Ascending aorta (tissue), 2 donors: ENCODE data around the gene ACTC1. TPM values are rescaled to one million over a fixed set of nuclear protein-coding genes. Genes with fewer than 3 reads are reported as not detected.
"Not testable (repeated sequence)": the region's sequence is repeated elsewhere in the genome, so short reads cannot be mapped to it uniquely, and the experiment has no call there.

Experiments
- DNase-seq, 2 donors: peaks; one replicate each; pipeline ENCODE4 v3.0.0-alpha.2; 2019; ENCODE audit warnings: low spot score in 2 of 2
- H3K27ac ChIP-seq, 2 donors: fragments of 200-600 bp; sonication (generic); one replicate each; pipeline ENCODE4 v1.5.1; 2016 to 2017; ENCODE audit warnings: mild to moderate bottlenecking in 1 of 2
- H3K27me3 ChIP-seq: fragments of 200-600 bp; sonication (generic); one replicate; pipeline ENCODE4 v1.5.1; 2017
- H3K36me3 ChIP-seq, 2 donors: fragments of 200-600 bp; sonication (generic); one replicate each; pipeline ENCODE4 v1.5.1; 2016
- H3K4me1 ChIP-seq, 2 donors: fragments of 200-600 bp; sonication (generic); one replicate each; pipeline ENCODE4 v1.5.1; 2016 to 2017; ENCODE audit warnings: mild to moderate bottlenecking in 1 of 2
- H3K4me3 ChIP-seq, 2 donors: fragments of 200-600 bp; sonication (generic); one replicate each; pipeline ENCODE4 v1.5.1; 2016 to 2017; ENCODE audit warnings: mild to moderate bottlenecking in 1 of 2
- H3K9me3 ChIP-seq, 2 donors: fragments of 200-600 bp; sonication (generic); one replicate each; pipeline ENCODE4 v1.5.1; 2016
- intact Hi-C: fragments of 100-400 bp; cut with DNase I; formaldehyde crosslinking; loops from one replicate; pipeline ENCODE4 v1.15.1; 2023
- total RNA-seq: library from RNA; depleted of rRNA; stranded (reverse); fragments of >200 nt; gene quantifications from one replicate; pipeline ENCODE4 v1.1.0, GENCODE V29; 2016
- TF ChIP-seq, protein P1 (sequence below), 3 experiments: fragments of 200-600 bp in 2 of 3; fragments of 450-650 bp in 1 of 3; sonication (generic) in 2 of 3; IDR thresholded peaks; one replicate each; pipeline ENCODE4 v1.5.1; 2016 to 2019; ENCODE audit warnings: antibody characterized with exemption in 3 of 3, mild to moderate bottlenecking in 1 of 3, moderate library complexity in 1 of 3

ACTC1 gene
- total RNA-seq, 1 donor from 2014 or later: 30.2 TPM

DNA sequence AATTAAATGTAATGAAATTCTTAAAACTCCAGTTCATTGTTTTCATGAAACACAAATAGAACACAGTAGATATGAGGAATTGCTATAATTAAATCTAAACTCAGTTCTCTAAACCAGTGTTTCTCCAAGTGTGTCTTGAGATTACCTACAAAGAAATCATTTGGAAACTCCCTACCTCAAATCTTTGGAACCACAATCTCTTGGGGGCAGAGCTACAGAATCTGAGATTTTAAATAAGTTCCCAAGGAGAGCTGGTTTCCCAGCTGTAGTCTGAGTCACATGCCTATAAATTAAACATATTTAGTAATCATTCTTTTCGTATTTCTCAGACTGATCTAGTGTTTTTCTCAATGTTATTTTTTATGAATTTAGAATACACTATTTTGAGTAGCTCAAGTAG lies 17.0 kb upstream of the ACTC1 start:
- no peaks in the 10 kb centered on the region for H3K36me3 ChIP-seq
- intact Hi-C loops: no loop called here
- H3K4me1 ChIP-seq: peaks cover 0 to 26% of the 10 kb centered on the region in 2 donors
- no peak overlapping the region for H3K4me3 ChIP-seq
- H3K27ac ChIP-seq: peak overlapping the region; percentile 90 to 92
- H3K27me3 ChIP-seq: no peaks in the 10 kb centered on the region
- TF ChIP-seq, protein P1, sequence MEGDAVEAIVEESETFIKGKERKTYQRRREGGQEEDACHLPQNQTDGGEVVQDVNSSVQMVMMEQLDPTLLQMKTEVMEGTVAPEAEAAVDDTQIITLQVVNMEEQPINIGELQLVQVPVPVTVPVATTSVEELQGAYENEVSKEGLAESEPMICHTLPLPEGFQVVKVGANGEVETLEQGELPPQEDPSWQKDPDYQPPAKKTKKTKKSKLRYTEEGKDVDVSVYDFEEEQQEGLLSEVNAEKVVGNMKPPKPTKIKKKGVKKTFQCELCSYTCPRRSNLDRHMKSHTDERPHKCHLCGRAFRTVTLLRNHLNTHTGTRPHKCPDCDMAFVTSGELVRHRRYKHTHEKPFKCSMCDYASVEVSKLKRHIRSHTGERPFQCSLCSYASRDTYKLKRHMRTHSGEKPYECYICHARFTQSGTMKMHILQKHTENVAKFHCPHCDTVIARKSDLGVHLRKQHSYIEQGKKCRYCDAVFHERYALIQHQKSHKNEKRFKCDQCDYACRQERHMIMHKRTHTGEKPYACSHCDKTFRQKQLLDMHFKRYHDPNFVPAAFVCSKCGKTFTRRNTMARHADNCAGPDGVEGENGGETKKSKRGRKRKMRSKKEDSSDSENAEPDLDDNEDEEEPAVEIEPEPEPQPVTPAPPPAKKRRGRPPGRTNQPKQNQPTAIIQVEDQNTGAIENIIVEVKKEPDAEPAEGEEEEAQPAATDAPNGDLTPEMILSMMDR (IDR thresholded peaks at IDR 0.05): no peak
- no peaks in the 10 kb centered on the region for H3K9me3 ChIP-seq
- DNase-seq: no peak

DNA sequence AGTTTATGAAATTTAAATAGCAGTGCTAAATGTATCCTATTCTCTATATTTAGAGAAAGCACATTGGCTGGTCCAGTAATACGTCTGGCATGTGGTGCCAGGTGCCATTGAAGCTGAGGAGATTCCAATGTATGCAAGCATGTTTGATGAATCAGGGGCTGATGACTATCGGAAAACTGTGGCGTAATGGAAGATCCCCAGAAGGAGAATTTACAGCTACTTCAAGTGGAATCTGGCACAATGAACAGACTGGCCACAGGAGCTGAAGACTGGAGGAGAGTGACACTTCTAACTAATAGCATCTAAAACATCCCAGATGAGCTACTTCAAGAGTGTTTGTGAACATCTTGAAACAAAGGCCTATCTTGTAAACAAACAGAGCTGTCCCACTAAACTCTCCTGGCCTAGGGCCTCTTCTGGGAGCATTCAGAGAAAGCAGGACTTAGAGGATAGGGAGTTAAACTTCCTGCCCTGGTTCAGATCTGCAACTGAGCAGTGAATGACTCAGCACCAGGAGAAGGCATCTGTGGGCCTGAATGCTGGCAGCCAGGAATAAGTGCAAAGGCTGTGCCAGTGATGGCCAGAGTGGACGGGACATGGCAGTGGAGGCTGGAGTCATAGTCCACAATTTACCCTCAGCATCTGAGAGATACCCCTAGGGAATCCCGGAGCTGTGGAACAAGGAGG lies 15.2 kb upstream of the ACTC1 start:
- DNase-seq: peak; percentile 52 to 92
- no peaks in the 10 kb centered on the region for H3K36me3 ChIP-seq
- no peaks in the 10 kb centered on the region for H3K27me3 ChIP-seq
- peak overlapping the region; percentile 90 to 92 for H3K27ac ChIP-seq
- peaks cover 0 to 26% of the 10 kb centered on the region in 2 donors for H3K4me1 ChIP-seq
- TF ChIP-seq, protein P1 (IDR thresholded peaks at IDR 0.05): no peak
- H3K4me3 ChIP-seq: no peak overlapping the region
- H3K9me3 ChIP-seq: no peaks in the 10 kb centered on the region
- intact Hi-C loops: loop anchor here (1.0 to 2.0 kb wide), 5 partner anchors 11 to 88 kb away; partner anchors contain the start of gene ACTC1

DNA sequence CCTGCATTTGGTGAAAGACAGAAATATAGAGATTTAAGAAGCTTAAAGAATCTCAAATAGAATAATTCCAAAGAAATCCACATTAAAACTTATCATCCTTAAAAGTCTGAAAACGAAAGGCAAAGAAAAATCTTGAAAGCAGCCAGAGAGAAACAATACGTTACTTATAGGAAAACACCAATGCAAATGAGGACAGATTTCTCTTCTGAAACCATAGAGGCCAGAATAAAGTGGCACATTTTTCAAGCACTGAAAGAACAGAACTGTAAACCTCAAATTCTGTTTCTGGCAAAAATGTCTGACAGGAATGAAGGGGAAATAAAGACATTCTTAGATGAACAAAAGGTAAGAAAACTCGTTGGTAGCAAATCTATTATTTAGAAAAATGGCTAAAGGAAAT lies 13.8 kb upstream of the ACTC1 start:
- Histone ChIP-seq H3K36me3 (no peaks in the 10 kb centered on the region), H3K4me3 (no peak overlapping the region), H3K27me3 (no peaks in the 10 kb centered on the region), H3K27ac (peak overlapping the region; percentile 76 to 90), H3K9me3 (no peaks in the 10 kb centered on the region), H3K4me1 (peaks cover 0 to 26% of the 10 kb centered on the region in 2 donors)
- TF ChIP-seq, protein P1 (IDR thresholded peaks at IDR 0.05): no peak
- intact Hi-C loops: no loop called here
- no peak for DNase-seq

DNA sequence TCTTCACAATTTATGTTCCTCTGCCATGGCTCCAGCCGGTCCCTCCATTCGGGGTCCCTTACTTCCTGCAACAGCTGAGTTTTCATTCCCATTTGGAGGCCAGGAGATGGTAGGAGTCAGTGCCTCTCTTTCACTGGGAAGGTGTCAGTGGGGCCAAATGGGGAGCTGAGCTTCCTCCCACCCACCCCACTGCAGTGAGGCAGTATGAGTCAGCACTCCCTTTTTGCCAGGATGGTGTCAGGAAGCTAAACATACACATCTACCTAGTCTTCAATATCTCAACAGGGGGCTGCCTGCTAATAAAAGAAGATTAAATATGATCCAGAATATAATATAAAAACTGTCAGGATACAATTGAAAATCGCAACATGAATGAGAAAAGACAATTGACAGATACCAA lies 12.7 kb upstream of the ACTC1 start:
- H3K4me1 ChIP-seq: peaks cover 0 to 24% of the 10 kb centered on the region in 2 donors
- TF ChIP-seq, protein P1 (IDR thresholded peaks at IDR 0.05): no peak
- intact Hi-C loops: no loop called here
- no peaks in the 10 kb centered on the region for H3K36me3 ChIP-seq
- H3K9me3 ChIP-seq: no peaks in the 10 kb centered on the region
- H3K27ac ChIP-seq: peak overlapping the region in 1 of 2 donors; percentile 11
- H3K27me3 ChIP-seq: no peaks in the 10 kb centered on the region
- no peak for DNase-seq
- no peak overlapping the region for H3K4me3 ChIP-seq

DNA sequence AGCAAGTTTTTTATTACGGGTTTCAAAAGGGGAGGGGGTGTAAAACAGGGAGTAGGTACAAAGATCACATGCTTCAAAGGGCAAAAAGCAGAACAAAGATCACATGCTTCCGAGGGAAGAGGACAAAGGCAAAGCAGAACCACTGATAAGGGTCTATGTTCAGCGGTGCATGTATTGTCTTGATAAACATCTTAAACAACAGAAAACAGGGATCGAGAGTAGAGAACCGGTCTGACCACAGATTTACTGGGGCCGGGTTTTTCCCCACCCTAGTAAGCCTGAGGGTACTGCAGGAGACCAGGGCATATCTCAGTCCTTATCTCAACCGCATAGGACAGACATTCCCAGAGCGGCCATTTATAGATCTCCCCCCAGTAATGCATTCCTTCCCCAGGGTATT lies 11.9 kb upstream of the ACTC1 start:
- DNase-seq, H3K36me3 ChIP-seq, H3K4me3 ChIP-seq, intact Hi-C loops, H3K9me3 ChIP-seq, H3K27ac ChIP-seq, H3K27me3 ChIP-seq: not testable (repeated sequence)
- peaks cover 0 to 19% of the 10 kb centered on the region in 2 donors for H3K4me1 ChIP-seq

DNA sequence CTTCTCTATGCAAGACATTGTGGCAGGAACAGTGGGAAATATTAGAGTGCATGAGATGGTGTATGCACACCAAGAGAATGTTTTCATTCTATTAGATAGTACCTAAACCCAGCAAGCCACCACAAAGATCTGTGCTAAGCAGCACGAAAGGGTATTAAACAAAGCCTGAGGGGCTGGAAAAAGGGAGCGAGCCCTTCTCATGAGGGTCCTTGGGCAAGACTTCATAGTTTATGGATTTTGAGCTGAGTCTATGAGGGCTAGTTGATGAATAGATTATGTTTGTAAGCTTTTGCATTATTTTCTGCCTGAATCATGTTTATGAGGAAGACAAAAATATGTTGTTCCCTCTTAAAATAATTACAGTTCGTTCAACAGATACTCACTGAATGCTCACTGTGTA lies 9.4 kb upstream of the ACTC1 start:
- intact Hi-C loops: no loop called here
- no peaks in the 10 kb centered on the region for H3K36me3 ChIP-seq
- H3K27me3 ChIP-seq: no peaks in the 10 kb centered on the region
- H3K9me3 ChIP-seq: no peaks in the 10 kb centered on the region
- DNase-seq: no peak
- no peak overlapping the region for H3K4me3 ChIP-seq
- H3K27ac ChIP-seq: no peak overlapping the region
- H3K4me1 ChIP-seq: peaks cover 0 to 10% of the 10 kb centered on the region in 2 donors
- TF ChIP-seq, protein P1 (IDR thresholded peaks at IDR 0.05): no peak
